Panc1 (cell line): ENCODE measurements around the gene KRTCAP2.
"Not testable (repeated sequence)": the region's sequence is repeated elsewhere in the genome, so short reads cannot be mapped to it uniquely, and the experiment has no call there.

ENCODE experiments used
- CTCF ChIP-seq: fragments of 450-650 bp; IDR thresholded peaks from 2 replicates; pipeline ENCODE4 v1.5.1; 2017; ENCODE audit warnings: mild to moderate bottlenecking
- POLR2AphosphoS5 ChIP-seq: IDR thresholded peaks from 2 replicates; pipeline ENCODE4 v1.6.1; 2012; ENCODE audit warnings: mild to moderate bottlenecking, low read depth, low read length, moderate library complexity
- SIN3A ChIP-seq: IDR thresholded peaks from 2 replicates; pipeline ENCODE4 v1.6.1; 2012; ENCODE audit warnings: low read depth, mild to moderate bottlenecking, low read length, moderate library complexity, borderline replicate concordance; ENCODE audit not compliant: insufficient read depth

DNA sequence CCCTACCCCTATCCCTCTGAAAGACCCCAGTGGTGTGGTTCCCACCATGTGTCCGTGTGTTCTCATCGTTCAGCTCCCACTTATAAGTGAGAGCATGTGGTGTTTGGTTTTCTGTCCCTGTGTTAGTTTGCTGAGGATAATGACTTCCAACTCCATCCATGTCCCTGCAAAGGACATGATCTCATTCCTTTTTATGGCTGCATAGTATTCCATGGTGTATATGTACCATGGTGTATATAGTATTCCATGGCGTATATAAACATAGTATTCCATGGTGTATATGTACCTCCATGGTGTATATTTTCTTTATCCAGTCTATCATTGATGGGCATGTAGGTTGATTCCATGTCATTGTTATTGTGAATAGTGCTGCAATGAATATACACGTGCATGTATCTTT, 9.3 kb downstream of the KRTCAP2 start:
- not testable (repeated sequence) for TF ChIP-seq CTCF, POLR2AphosphoS5, SIN3A
